ENCODE data around the gene LAPTM4A.

DNA sequence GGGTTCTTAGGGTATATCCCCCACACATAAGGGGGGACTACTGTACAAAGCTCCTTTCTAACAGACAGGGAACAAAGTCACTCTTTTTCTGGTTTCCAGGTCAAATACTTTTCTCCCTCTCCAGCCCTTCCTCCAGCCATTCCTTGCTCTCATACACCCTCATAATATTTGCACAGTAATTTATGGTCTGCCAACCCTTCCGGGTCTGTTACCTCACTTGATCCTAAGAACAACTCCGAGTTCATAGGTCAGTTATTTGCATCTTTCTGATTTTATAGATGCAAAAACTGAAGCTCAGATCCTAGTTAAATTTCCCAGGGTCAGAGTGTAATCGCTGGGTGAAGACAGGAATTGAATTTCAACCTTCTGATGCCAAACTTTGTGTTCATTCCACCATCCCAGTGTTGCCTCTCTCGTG is 24.2 kb downstream of the LAPTM4A start:
- TF ChIP-seq CTCF (IDR thresholded peaks at IDR 0.05; ENCODE audit: poor library complexity) (no peak), EZH2 (IDR thresholded peaks at IDR 0.05; ENCODE audit: borderline replicate concordance) (no peak), EZH2phosphoT487 (IDR thresholded peaks at IDR 0.05; ENCODE audit: low read depth, severe bottlenecking, unreplicated experiment) (no peak)
